DOHH2 (cell line): ENCODE results near the gene CRYBG3.

ENCODE experiments used
- CTCF ChIP-seq: fragments of 200-600 bp; sonication (generic); IDR thresholded peaks from one replicate; pipeline ENCODE4 v1.5.1; 2014; ENCODE audit warnings: antibody characterized with exemption, mild to moderate bottlenecking, low read depth, low read length; ENCODE audit not compliant: poor library complexity, severe bottlenecking
- EZH2phosphoT487 ChIP-seq: fragments of 200-600 bp; sonication (generic); IDR thresholded peaks from 2 replicates; pipeline ENCODE4 v1.6.1; 2017; ENCODE audit warnings: borderline replicate concordance, mild to moderate bottlenecking, antibody characterized with exemption, low read length, moderate library complexity, mixed read lengths

GRCh38 chr3:97927704-97928103 is 105.9 kb downstream of the CRYBG3 start:
- TF ChIP-seq CTCF, result no peak
- no peak for TF ChIP-seq EZH2phosphoT487
